Activated CD8-positive, alpha-beta memory T cell treated with anti-CD3 and anti-CD28 coated beads, Interleukin-2, amount 50 U/mL, for 1 hour (primary cell): Measurements from ENCODE around the gene BMP8A.
"Not testable (repeated sequence)": the region's sequence is repeated elsewhere in the genome, so short reads cannot be mapped to it uniquely, and the experiment has no call there.

Experiments
- DNase-seq: peaks from one replicate; pipeline ENCODE4 v3.0.0-alpha.2; 2020; ENCODE audit errors: extremely low read depth

The BMP8A gene

GRCh38 chr1:39507230-39507928, 15.9 kb downstream of the BMP8A start:
- DNase-seq = no peak

- DNase-seq = no peak
Observed at GRCh38 chr1:39508266-39508665, 16.8 kb downstream of the BMP8A start.

GRCh38 chr1:39508857-39509305, 17.4 kb downstream of the BMP8A start:
- no peak for DNase-seq

GRCh38 chr1:39509360-39510009, 18.0 kb downstream of the BMP8A start:
- no peak for DNase-seq

GRCh38 chr1:39510570-39511186, 19.2 kb downstream of the BMP8A start:
- not testable (repeated sequence) for DNase-seq

GRCh38 chr1:39511477-39511876, 20.0 kb downstream of the BMP8A start:
- DNase-seq = not testable (repeated sequence)

- DNase-seq = not testable (repeated sequence)
Observed at GRCh38 chr1:39512234-39512847, 20.9 kb downstream of the BMP8A start.

GRCh38 chr1:39514710-39515124, 23.3 kb downstream of the BMP8A start:
- not testable (repeated sequence) for DNase-seq

- not testable (repeated sequence) for DNase-seq
Observed at GRCh38 chr1:39515131-39516086, 24.0 kb downstream of the BMP8A start.

GRCh38 chr1:39516841-39517240, 25.4 kb downstream of the BMP8A start:
- DNase-seq = not testable (repeated sequence)

- DNase-seq = not testable (repeated sequence)
Observed at GRCh38 chr1:39517936-39518335, 26.5 kb downstream of the BMP8A start.

GRCh38 chr1:39519376-39519775, 27.9 kb downstream of the BMP8A start:
- not testable (repeated sequence) for DNase-seq

GRCh38 chr1:39522221-39522620, 30.8 kb downstream of the BMP8A start:
- DNase-seq = not testable (repeated sequence)

GRCh38 chr1:39522661-39523567, 31.5 kb downstream of the BMP8A start:
- no peak for DNase-seq

- DNase-seq = no peak
Observed at GRCh38 chr1:39524171-39524570, 32.7 kb downstream of the BMP8A start.

GRCh38 chr1:39524591-39525365, 33.3 kb downstream of the BMP8A start:
- DNase-seq = no peak

- no peak for DNase-seq
Observed at GRCh38 chr1:39525366-39526165, 34.1 kb downstream of the BMP8A start.

GRCh38 chr1:39526466-39527189, 35.2 kb downstream of the BMP8A start:
- no peak for DNase-seq
